ENCODE measurements around the gene MAP6. TPM values are rescaled to one million over a fixed set of nuclear protein-coding genes. Genes with fewer than 3 reads are reported as not detected.

The MAP6 gene
- total RNA-seq, 1 experiment from 2014 or later, result not detected

DNA sequence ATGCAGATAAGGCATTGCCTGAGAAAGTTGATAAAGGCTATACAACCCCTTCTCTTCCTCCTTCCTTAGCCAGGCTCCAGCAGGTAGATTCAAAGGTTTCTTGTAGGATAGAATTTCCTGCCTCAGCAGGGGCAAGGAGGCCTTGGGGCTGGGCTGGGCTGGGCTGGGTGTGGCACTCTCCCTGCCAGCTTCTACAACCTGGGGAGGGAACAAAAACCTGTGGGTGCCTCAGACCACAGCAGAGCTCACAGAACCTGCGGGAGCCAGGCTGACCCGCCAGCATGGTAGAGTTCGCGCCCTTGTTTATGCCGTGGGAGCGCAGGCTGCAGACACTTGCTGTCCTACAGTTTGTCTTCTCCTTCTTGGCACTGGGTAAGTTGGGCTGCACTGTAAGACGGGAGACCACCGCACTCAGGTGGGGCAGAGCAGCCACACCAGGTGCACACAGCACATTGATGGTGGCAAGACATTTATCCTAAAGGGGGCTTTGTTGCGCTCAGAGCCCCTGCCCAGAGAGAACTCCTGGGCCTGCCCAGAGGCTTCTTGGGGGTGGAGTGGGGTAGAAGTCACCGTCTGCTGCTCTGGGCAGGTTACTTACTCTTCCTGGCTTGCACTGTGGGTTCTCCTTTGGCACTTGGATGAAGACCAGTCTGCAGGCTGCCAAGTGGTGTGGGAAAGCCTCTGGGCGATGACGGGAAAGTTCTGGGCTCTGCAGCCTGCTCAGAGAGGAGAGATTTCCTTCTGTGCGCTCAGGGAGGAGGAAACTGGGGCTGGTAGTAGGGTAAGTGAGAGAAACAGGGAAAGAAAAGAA is 49.0 kb upstream of the MAP6 start, which contains the start of gene MOGAT2:
MOGAT2 (plus strand) TSS at position 231 of the 811 bp plus-strand sequence; CDS start at position 282, 51 bp downstream.
- intact Hi-C loops (cut with micrococcal nuclease), result no loop called here
- Histone ChIP-seq H3K9me3 (ENCODE audit: control insufficient read depth in 1 of 2, insufficient read depth in 1 of 2, low read depth in 1 of 2, low read length in 2 of 2) (no peaks in the 10 kb centered on the region), H3K4me3 (replicated peaks in 1 of 2; ENCODE audit: low read depth in 1 of 2, low read length in 2 of 2) (no peak within 1 kb of the TSS), H3K4me2 (ENCODE audit: low read length) (no peak within 1 kb of the TSS), H3K79me2 (ENCODE audit: insufficient read depth, low read length) (no peaks in the 10 kb centered on the region), H2AFZ (ENCODE audit: low read depth, low read length, poor library complexity, severe bottlenecking) (no peak within 1 kb of the TSS), H3K9ac (ENCODE audit: low read length) (no peak within 1 kb of the TSS), H3K27me3 (ENCODE audit: insufficient read depth, low read length) (no peaks in the 10 kb centered on the region), H4K20me1 (ENCODE audit: insufficient read depth) (no peaks in the 10 kb centered on the region), H3K36me3 (ENCODE audit: control insufficient read depth in 1 of 2, insufficient read depth in 2 of 2, low read length in 2 of 2) (no peaks in the 10 kb centered on the region), H3K27ac (ENCODE audit: low read depth, low read length) (no peak within 1 kb of the TSS), H3K4me1 (ENCODE audit: control insufficient read depth in 1 of 2, insufficient read depth in 2 of 2, low read length in 2 of 2) (peaks cover 0 to 4% of the 10 kb centered on the region in 2 experiments; a peak in 1 of 4 replicates), H3K9me2 (ENCODE audit: insufficient read depth) (no peaks in the 10 kb centered on the region)
- no peak for TF ChIP-seq ZBTB33 (IDR thresholded peaks at IDR 0.05; ENCODE audit: extremely low read depth, insufficient replicate concordance, low read length)
- no peak for TF ChIP-seq CTCF (IDR thresholded peaks at IDR 0.05 in 2 of 3, conservative IDR thresholded peaks at IDR 0.05 in 1 of 3; ENCODE audit: borderline replicate concordance in 1 of 3, insufficient read depth in 1 of 3, low read depth in 2 of 3, low read length in 2 of 3)
- TF ChIP-seq ELF1 (IDR thresholded peaks at IDR 0.05; ENCODE audit: borderline replicate concordance, low read depth), result no peak
- TF ChIP-seq POLR2A (IDR thresholded peaks at IDR 0.05; ENCODE audit: borderline replicate concordance, extremely low read depth, insufficient read depth, insufficient read length), result no peak
- TF ChIP-seq, protein P1, sequence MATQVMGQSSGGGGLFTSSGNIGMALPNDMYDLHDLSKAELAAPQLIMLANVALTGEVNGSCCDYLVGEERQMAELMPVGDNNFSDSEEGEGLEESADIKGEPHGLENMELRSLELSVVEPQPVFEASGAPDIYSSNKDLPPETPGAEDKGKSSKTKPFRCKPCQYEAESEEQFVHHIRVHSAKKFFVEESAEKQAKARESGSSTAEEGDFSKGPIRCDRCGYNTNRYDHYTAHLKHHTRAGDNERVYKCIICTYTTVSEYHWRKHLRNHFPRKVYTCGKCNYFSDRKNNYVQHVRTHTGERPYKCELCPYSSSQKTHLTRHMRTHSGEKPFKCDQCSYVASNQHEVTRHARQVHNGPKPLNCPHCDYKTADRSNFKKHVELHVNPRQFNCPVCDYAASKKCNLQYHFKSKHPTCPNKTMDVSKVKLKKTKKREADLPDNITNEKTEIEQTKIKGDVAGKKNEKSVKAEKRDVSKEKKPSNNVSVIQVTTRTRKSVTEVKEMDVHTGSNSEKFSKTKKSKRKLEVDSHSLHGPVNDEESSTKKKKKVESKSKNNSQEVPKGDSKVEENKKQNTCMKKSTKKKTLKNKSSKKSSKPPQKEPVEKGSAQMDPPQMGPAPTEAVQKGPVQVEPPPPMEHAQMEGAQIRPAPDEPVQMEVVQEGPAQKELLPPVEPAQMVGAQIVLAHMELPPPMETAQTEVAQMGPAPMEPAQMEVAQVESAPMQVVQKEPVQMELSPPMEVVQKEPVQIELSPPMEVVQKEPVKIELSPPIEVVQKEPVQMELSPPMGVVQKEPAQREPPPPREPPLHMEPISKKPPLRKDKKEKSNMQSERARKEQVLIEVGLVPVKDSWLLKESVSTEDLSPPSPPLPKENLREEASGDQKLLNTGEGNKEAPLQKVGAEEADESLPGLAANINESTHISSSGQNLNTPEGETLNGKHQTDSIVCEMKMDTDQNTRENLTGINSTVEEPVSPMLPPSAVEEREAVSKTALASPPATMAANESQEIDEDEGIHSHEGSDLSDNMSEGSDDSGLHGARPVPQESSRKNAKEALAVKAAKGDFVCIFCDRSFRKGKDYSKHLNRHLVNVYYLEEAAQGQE (IDR thresholded peaks at IDR 0.05; ENCODE audit: low read depth), result no peak
- no peak for TF ChIP-seq RAD21 (IDR thresholded peaks at IDR 0.05; ENCODE audit: low read depth)
- TF ChIP-seq EZH2phosphoT487 (IDR thresholded peaks at IDR 0.05; ENCODE audit: borderline replicate concordance), result no peak
- no peak for TF ChIP-seq ZFX (IDR thresholded peaks at IDR 0.05)
- TF ChIP-seq SP1 (IDR thresholded peaks at IDR 0.05; ENCODE audit: low read depth), result no peak
- TF ChIP-seq POLR2AphosphoS5 (IDR thresholded peaks at IDR 0.05; ENCODE audit: low read depth, low read length), result no peak
- no peak for TF ChIP-seq ATF3 (IDR thresholded peaks at IDR 0.05)
- no peak for TF ChIP-seq EGR1 (IDR thresholded peaks at IDR 0.05; ENCODE audit: low read depth)
- TF ChIP-seq SIN3A (IDR thresholded peaks at IDR 0.05; ENCODE audit: low read depth), result no peak
- no peak for DNase-seq (ENCODE audit: low read depth, low spot score)
- ChIA-PET RAD21 (ENCODE audit: low non-redundant PET in 1 of 2, low total read pairs in 2 of 2, uncharacterized antibody in 2 of 2, unreplicated experiment in 2 of 2) (no interaction called here), CTCF (no interaction called here), POLR2A (no interaction called here)
- no TSS peak for BruUV-seq (replicated peaks)
- no peak for ATAC-seq
